ENCODE measurements around the gene CHAD. TPM values are rescaled to one million over a fixed set of nuclear protein-coding genes. Genes with fewer than 3 reads are reported as not detected.

CHAD gene
- polyA plus RNA-seq, 1 donor (not counting 4 experiments of a cell fraction or from before 2014, with no cell fraction given) = not detected

DNA sequence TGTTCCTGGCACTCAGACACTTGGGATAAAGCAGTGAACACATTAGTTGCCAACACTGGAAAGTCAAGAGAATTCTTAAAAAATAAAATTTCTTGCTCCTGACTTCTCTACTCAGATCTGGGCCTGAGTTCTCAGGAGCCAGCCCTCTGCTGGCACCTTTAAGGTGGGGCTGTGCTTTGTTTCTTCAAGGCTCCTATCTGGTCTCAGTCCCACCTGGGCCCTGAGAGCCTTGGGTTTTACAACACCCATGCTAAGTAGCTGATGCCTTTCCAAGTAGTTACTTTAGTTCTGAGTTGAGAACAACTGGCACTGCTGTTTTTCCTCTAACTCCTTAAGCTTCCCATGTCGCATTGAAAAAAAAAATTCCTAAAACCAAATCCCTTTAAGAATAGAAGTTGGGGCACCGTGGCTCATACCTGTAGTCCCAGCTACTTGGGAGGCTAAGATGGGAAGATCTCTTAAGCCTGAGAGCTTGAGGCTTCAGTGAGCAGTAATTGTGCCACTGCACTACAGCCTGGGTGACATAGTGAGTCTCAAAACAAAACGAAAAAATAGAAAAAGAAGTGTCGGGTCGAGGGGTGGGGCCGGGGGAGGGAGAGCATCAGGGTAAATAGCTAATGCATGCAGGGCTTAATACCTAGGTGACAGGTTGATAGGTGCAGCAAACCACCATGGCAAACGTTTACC, 16.6 kb downstream of the CHAD start:
- Histone ChIP-seq H3K27me3 (ENCODE audit: control insufficient read depth, extremely low read depth, insufficient read depth, low read length) (no peaks in the 10 kb centered on the region), H3K4me2 (ENCODE audit: control insufficient read depth, extremely low read depth, insufficient read depth, low read depth, low read length) (no peak overlapping the region), H3K79me2 (ENCODE audit: control insufficient read depth, insufficient read depth, low read length) (no peaks in the 10 kb centered on the region), H3K9me3 (ENCODE audit: control insufficient read depth, low read depth, low read length) (no peaks in the 10 kb centered on the region), H4K20me1 (ENCODE audit: control insufficient read depth, extremely low read depth, insufficient read depth, low read length) (no peaks in the 10 kb centered on the region), H3K9ac (ENCODE audit: control insufficient read depth, extremely low read depth, insufficient read depth, low read length) (no peak overlapping the region), H2AFZ (ENCODE audit: control insufficient read depth, low read length) (no peak overlapping the region), H3K36me3 (ENCODE audit: control insufficient read depth in 2 of 2, extremely low read depth in 1 of 2, insufficient read depth in 2 of 2, low read length in 2 of 2) (peaks cover 3 to 5% of the 10 kb centered on the region in 2 experiments), H3K9me1 (ENCODE audit: control insufficient read depth, extremely low read depth, insufficient read depth, low read length) (peaks cover 2% of the 10 kb centered on the region), H3K27ac (ENCODE audit: control insufficient read depth, insufficient read depth, low read length) (no peak overlapping the region), H3K4me3 (ENCODE audit: control insufficient read depth in 2 of 3, extremely low read depth in 1 of 3, insufficient read depth in 2 of 3, low read depth in 1 of 3, low read length in 3 of 3) (no peak overlapping the region), H3K4me1 (ENCODE audit: control insufficient read depth, extremely low read depth, insufficient read depth, low read length) (peaks cover 9% of the 10 kb centered on the region)
- no peak for DNase-seq (ENCODE audit: low read depth, low spot score)
- TF ChIP-seq, protein P1, sequence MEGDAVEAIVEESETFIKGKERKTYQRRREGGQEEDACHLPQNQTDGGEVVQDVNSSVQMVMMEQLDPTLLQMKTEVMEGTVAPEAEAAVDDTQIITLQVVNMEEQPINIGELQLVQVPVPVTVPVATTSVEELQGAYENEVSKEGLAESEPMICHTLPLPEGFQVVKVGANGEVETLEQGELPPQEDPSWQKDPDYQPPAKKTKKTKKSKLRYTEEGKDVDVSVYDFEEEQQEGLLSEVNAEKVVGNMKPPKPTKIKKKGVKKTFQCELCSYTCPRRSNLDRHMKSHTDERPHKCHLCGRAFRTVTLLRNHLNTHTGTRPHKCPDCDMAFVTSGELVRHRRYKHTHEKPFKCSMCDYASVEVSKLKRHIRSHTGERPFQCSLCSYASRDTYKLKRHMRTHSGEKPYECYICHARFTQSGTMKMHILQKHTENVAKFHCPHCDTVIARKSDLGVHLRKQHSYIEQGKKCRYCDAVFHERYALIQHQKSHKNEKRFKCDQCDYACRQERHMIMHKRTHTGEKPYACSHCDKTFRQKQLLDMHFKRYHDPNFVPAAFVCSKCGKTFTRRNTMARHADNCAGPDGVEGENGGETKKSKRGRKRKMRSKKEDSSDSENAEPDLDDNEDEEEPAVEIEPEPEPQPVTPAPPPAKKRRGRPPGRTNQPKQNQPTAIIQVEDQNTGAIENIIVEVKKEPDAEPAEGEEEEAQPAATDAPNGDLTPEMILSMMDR (optimal IDR thresholded peaks at IDR 0.05 in 1 of 3, IDR thresholded peaks at IDR 0.05 in 1 of 3, conservative IDR thresholded peaks at IDR 0.05 in 1 of 3; ENCODE audit: extremely low read depth in 1 of 3, insufficient read depth in 2 of 3, low read length in 3 of 3) = no peak
- no peak for TF ChIP-seq EZH2 (IDR thresholded peaks at IDR 0.05; ENCODE audit: low read length)
- dilution Hi-C loops (cut with MboI; ENCODE audit: extremely low pct_ligation_motif_present, low sequenced_read_pairs) = no loop called here
- FAIRE-seq = no peak

DNA sequence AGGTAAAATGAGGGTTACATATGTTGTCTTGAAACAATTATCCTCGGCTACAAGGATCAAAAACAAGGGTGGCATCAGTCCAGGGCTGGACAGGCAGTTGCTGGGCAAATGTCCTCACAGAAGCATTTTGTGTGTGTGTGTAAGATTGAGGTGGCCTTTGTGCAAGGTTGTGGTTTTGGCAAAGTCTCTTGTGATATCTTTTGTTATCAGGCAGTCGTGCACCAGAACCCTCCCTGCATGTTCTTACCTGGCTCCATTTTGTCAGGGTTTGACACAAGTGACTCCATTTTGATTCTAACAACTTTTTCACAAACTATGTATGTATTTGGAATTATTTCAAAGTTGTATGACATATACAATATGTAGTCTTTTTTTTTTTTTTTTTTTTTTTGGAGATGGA, 20.0 kb downstream of the CHAD start:
- Histone ChIP-seq H3K36me3 (ENCODE audit: control insufficient read depth in 2 of 2, extremely low read depth in 1 of 2, insufficient read depth in 2 of 2, low read length in 2 of 2) (no peaks in the 10 kb centered on the region), H2AFZ (ENCODE audit: control insufficient read depth, low read length) (no peak overlapping the region), H3K9ac (ENCODE audit: control insufficient read depth, extremely low read depth, insufficient read depth, low read length) (no peak overlapping the region), H3K4me2 (ENCODE audit: control insufficient read depth, extremely low read depth, insufficient read depth, low read depth, low read length) (no peak overlapping the region), H4K20me1 (ENCODE audit: control insufficient read depth, extremely low read depth, insufficient read depth, low read length) (no peaks in the 10 kb centered on the region), H3K4me1 (ENCODE audit: control insufficient read depth, extremely low read depth, insufficient read depth, low read length) (peaks cover 9% of the 10 kb centered on the region), H3K27ac (ENCODE audit: control insufficient read depth, insufficient read depth, low read length) (no peak overlapping the region), H3K4me3 (ENCODE audit: control insufficient read depth in 2 of 3, extremely low read depth in 1 of 3, insufficient read depth in 2 of 3, low read depth in 1 of 3, low read length in 3 of 3) (no peak overlapping the region), H3K79me2 (ENCODE audit: control insufficient read depth, insufficient read depth, low read length) (no peaks in the 10 kb centered on the region), H3K27me3 (ENCODE audit: control insufficient read depth, extremely low read depth, insufficient read depth, low read length) (no peaks in the 10 kb centered on the region), H3K9me3 (ENCODE audit: control insufficient read depth, low read depth, low read length) (no peaks in the 10 kb centered on the region), H3K9me1 (ENCODE audit: control insufficient read depth, extremely low read depth, insufficient read depth, low read length) (no peaks in the 10 kb centered on the region)
- dilution Hi-C loops (cut with MboI; ENCODE audit: extremely low pct_ligation_motif_present, low sequenced_read_pairs) = no loop called here
- FAIRE-seq (no peak), DNase-seq (ENCODE audit: low read depth, low spot score) (no peak)
- TF ChIP-seq, protein P1 (optimal IDR thresholded peaks at IDR 0.05 in 1 of 3, IDR thresholded peaks at IDR 0.05 in 1 of 3, conservative IDR thresholded peaks at IDR 0.05 in 1 of 3; ENCODE audit: extremely low read depth in 1 of 3, insufficient read depth in 2 of 3, low read length in 3 of 3) = no peak
- TF ChIP-seq EZH2 (IDR thresholded peaks at IDR 0.05; ENCODE audit: low read length) = no peak

All from keratinocyte (primary cell).